HCT116 (cell line): Measurements from ENCODE around the gene VCAN. TPM values are rescaled to one million over a fixed set of nuclear protein-coding genes. Genes with fewer than 3 reads are reported as not detected.

Experiments used
- ATAC-seq: fragments of 200-7000 bp; cut with Tn5 transposase; 2 replicates; pipeline ENCODE4 v1.9.1; 2020; ENCODE audit warnings: mild to moderate bottlenecking, moderate library complexity
- BruUV-seq: library from RNA; stranded (reverse); fragments of 400-500 nt; replicated peaks from 2 replicates; lab custom pipeline; 2021; lab: Mats Ljungman, UMichigan
- CTCF ChIA-PET: fragments of 300-600 bp; sonication (Branson Sonifier 250); formaldehyde crosslinking; loops from one replicate; lab custom pipeline; 2021; ENCODE audit warnings: antibody characterized with exemption; lab: Charles Lee
- POLR2A ChIA-PET: fragments of 300-600, 350-600 bp; sonication (Branson Sonifier 250); formaldehyde crosslinking; loops from one replicate; lab custom pipeline; 2021; ENCODE audit warnings: antibody characterized with exemption; lab: Charles Lee
- RAD21 ChIA-PET, 2 experiments: fragments of 300-600 bp; sonication (Branson Sonifier 250); formaldehyde crosslinking; loops; one replicate each; lab custom pipeline; 2023; ENCODE audit warnings: low total read pairs in 2 of 2; ENCODE audit not compliant: uncharacterized antibody in 2 of 2, unreplicated experiment in 2 of 2, low non-redundant PET in 1 of 2; lab: Charles Lee
- DNase-seq: peaks from one replicate; pipeline ENCODE4 v3.0.0-alpha.2; 2010; ENCODE audit warnings: low read depth, low spot score
- H2AFZ ChIP-seq: fragments of 200-600 bp; shearing (Covaris generic), sonication (generic); 2 replicates; pipeline ENCODE4 v1.6.1; 2017; ENCODE audit warnings: low read depth, mixed run types, mixed read lengths, antibody characterized with exemption, low read length; ENCODE audit not compliant: poor library complexity, severe bottlenecking
- H3K27ac ChIP-seq: 2 replicates; pipeline ENCODE4 v1.5.1; 2012; ENCODE audit warnings: low read depth, low read length
- H3K27me3 ChIP-seq: fragments of 200-600 bp; sonication (generic); 2 replicates; pipeline ENCODE4 v1.6.1; 2016; ENCODE audit warnings: mixed run types, low read length, mixed read lengths; ENCODE audit not compliant: insufficient read depth
- H3K36me3 ChIP-seq, 2 experiments: fragments of 200-500 bp in 1 of 2; fragments of 200-600 bp in 1 of 2; sonication (Bioruptor generic) in 1 of 2; sonication (generic) in 1 of 2; 2 replicates each; pipeline versions ENCODE4 v1.5.1 to v1.6.1; 2014 to 2016; ENCODE audit warnings: low read length in 2 of 2, inconsistent platforms in 1 of 2, mixed read lengths in 1 of 2, mixed run types in 1 of 2; ENCODE audit not compliant: insufficient read depth in 2 of 2, control insufficient read depth in 1 of 2
- H3K4me1 ChIP-seq, 2 experiments: fragments of 200-600 bp in 1 of 2; sonication (generic) in 1 of 2; 2 replicates each; pipeline versions ENCODE4 v1.5.1 to v1.6.1; 2012 to 2017; ENCODE audit warnings: low read length in 2 of 2, inconsistent platforms in 1 of 2, mild to moderate bottlenecking in 1 of 2, mixed read lengths in 1 of 2, mixed run types in 1 of 2, moderate library complexity in 1 of 2; ENCODE audit not compliant: insufficient read depth in 2 of 2, control insufficient read depth in 1 of 2
- H3K4me2 ChIP-seq: fragments of 200-600 bp; sonication (generic); 2 replicates; pipeline ENCODE4 v1.6.1; 2017; ENCODE audit warnings: mixed run types, low read length, mixed read lengths
- H3K4me3 ChIP-seq, 2 experiments: fragments of 200-600 bp in 1 of 2; sonication (generic) in 1 of 2; replicated peaks in 1 of 2; 2 replicates each; pipeline ENCODE4 v1.5.1; 2011 to 2016; ENCODE audit warnings: low read length in 2 of 2, control low read depth in 1 of 2, low read depth in 1 of 2, mild to moderate bottlenecking in 1 of 2, mixed read lengths in 1 of 2, mixed run types in 1 of 2
- H3K79me2 ChIP-seq: fragments of 200-600 bp; sonication (generic); 2 replicates; pipeline ENCODE4 v1.6.1; 2017; ENCODE audit warnings: mild to moderate bottlenecking, mixed run types, low read length, moderate library complexity, mixed read lengths; ENCODE audit not compliant: insufficient read depth
- H3K9ac ChIP-seq: fragments of 200-600 bp; sonication (generic); 2 replicates; pipeline ENCODE4 v1.6.1; 2016; ENCODE audit warnings: low read length, mixed read lengths
- H3K9me2 ChIP-seq: fragments of 200-600 bp; sonication (generic), shearing (Covaris generic); 2 replicates; pipeline ENCODE4 v1.6.1; 2017; ENCODE audit warnings: mixed run types, mild to moderate bottlenecking, moderate library complexity; ENCODE audit not compliant: insufficient read depth
- H3K9me3 ChIP-seq, 2 experiments: fragments of 200-500 bp in 1 of 2; fragments of 200-600 bp in 1 of 2; sonication (Bioruptor generic) in 1 of 2; sonication (generic) in 1 of 2; 2 replicates each; pipeline ENCODE4 v1.6.1; 2014 to 2017; ENCODE audit warnings: low read length in 2 of 2, mixed read lengths in 2 of 2, inconsistent platforms in 1 of 2, low read depth in 1 of 2, mild to moderate bottlenecking in 1 of 2, mixed run types in 1 of 2, moderate library complexity in 1 of 2; ENCODE audit not compliant: control insufficient read depth in 1 of 2, insufficient read depth in 1 of 2
- H4K20me1 ChIP-seq: fragments of 200-600 bp; sonication (generic), shearing (Covaris generic); 2 replicates; pipeline ENCODE4 v1.6.1; 2017; ENCODE audit warnings: mixed run types, mild to moderate bottlenecking, moderate library complexity; ENCODE audit not compliant: insufficient read depth
- CEBPB ChIP-seq: IDR thresholded peaks from 2 replicates; pipeline ENCODE4 v1.6.1; 2012; ENCODE audit warnings: low read depth
- EGR1 ChIP-seq: IDR thresholded peaks from 2 replicates; pipeline ENCODE4 v1.6.1; 2012; ENCODE audit warnings: low read depth
- EZH2 ChIP-seq: fragments of 200-600 bp; sonication (generic); IDR thresholded peaks from 2 replicates; pipeline ENCODE4 v1.6.1; 2017; ENCODE audit warnings: antibody characterized with exemption, mixed run types
- FOSL1 ChIP-seq: IDR thresholded peaks from 2 replicates; pipeline ENCODE4 v1.6.1; 2012; ENCODE audit warnings: low read depth
- JUND ChIP-seq: IDR thresholded peaks from 2 replicates; pipeline ENCODE4 v1.6.1; 2012
- POLR2A ChIP-seq: IDR thresholded peaks from 2 replicates; pipeline ENCODE4 v1.7.0; 2011; ENCODE audit warnings: borderline replicate concordance; ENCODE audit not compliant: insufficient read depth, insufficient read length; ENCODE audit errors: extremely low read depth
- SIN3A ChIP-seq: IDR thresholded peaks from 2 replicates; pipeline ENCODE4 v1.6.1; 2012; ENCODE audit warnings: low read depth
- SRF ChIP-seq: IDR thresholded peaks from 2 replicates; pipeline ENCODE4 v1.6.1; 2012; ENCODE audit warnings: low read depth
- TCF7L2 ChIP-seq: IDR thresholded peaks from 2 replicates; pipeline ENCODE4 v1.7.0; 2011; ENCODE audit warnings: borderline replicate concordance, inconsistent platforms; ENCODE audit not compliant: insufficient read depth, insufficient read length; ENCODE audit errors: extremely low read depth
- ZFX ChIP-seq: fragments of 450-650 bp; IDR thresholded peaks from 2 replicates; pipeline ENCODE4 v1.6.1; 2017
- intact Hi-C: fragments of 100-400 bp; cut with micrococcal nuclease; formaldehyde crosslinking; loops from 2 replicates; pipeline ENCODE4 v1.10.0; 2022
- total RNA-seq: library from RNA; stranded (reverse); gene quantifications from one replicate; pipeline ENCODE4 v1.2.1, GENCODE V29; 2021; ENCODE audit not compliant: unreplicated experiment
- TF ChIP-seq, protein P1 (sequence below), 3 experiments: fragments of 200-600 bp in 1 of 3; sonication (generic) in 1 of 3; IDR thresholded peaks in 2 of 3; conservative IDR thresholded peaks in 1 of 3; 2 replicates each; pipeline ENCODE4 v1.5.1; 2012 to 2017; ENCODE audit warnings: low read depth in 2 of 3, low read length in 2 of 3, antibody characterized with exemption in 1 of 3, borderline replicate concordance in 1 of 3, control low read depth in 1 of 3, mild to moderate bottlenecking in 1 of 3, mixed read lengths in 1 of 3, mixed run types in 1 of 3, moderate library complexity in 1 of 3; ENCODE audit not compliant: insufficient read depth in 1 of 3
- TF ChIP-seq, protein P2 (sequence below): IDR thresholded peaks from 2 replicates; pipeline ENCODE4 v1.6.1; 2012
- TF ChIP-seq, protein P3 (sequence below): IDR thresholded peaks from 2 replicates; pipeline ENCODE4 v1.6.1; 2012; ENCODE audit warnings: low read depth
- TF ChIP-seq, protein P4 (sequence below): IDR thresholded peaks from 2 replicates; pipeline ENCODE4 v1.6.1; 2012

VCAN gene
- total RNA-seq, 1 experiment from 2014 or later, result 49.9 TPM

DNA sequence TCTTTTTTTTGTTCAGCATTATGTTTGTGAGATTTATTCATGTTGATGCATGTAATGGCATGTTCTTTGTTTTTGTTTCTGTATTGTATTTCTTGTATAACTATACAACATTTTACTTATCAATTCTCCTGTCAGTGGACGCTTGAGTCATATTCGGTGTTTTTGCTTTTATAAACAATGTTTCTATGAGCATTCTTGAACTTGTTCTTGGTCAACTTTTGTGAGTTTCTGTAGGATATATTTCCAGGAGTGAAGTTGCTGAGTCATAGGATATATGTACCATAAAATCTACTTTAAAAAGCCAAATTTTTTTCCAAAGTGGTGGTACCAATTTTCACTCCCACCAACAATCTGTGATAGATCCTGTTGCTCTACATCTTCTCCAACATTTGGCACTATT is 104.8 kb downstream of the VCAN start:
- TF ChIP-seq POLR2A (no peak), JUND (no peak), FOSL1 (no peak), EZH2 (no peak), EGR1 (no peak), SRF (no peak), TCF7L2 (no peak), ZFX (no peak), CEBPB (no peak), SIN3A (no peak)
- TF ChIP-seq, protein P1, sequence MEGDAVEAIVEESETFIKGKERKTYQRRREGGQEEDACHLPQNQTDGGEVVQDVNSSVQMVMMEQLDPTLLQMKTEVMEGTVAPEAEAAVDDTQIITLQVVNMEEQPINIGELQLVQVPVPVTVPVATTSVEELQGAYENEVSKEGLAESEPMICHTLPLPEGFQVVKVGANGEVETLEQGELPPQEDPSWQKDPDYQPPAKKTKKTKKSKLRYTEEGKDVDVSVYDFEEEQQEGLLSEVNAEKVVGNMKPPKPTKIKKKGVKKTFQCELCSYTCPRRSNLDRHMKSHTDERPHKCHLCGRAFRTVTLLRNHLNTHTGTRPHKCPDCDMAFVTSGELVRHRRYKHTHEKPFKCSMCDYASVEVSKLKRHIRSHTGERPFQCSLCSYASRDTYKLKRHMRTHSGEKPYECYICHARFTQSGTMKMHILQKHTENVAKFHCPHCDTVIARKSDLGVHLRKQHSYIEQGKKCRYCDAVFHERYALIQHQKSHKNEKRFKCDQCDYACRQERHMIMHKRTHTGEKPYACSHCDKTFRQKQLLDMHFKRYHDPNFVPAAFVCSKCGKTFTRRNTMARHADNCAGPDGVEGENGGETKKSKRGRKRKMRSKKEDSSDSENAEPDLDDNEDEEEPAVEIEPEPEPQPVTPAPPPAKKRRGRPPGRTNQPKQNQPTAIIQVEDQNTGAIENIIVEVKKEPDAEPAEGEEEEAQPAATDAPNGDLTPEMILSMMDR (IDR thresholded peaks at IDR 0.05 in 2 of 3, conservative IDR thresholded peaks at IDR 0.05 in 1 of 3; ENCODE audit: borderline replicate concordance in 1 of 3, insufficient read depth in 1 of 3, low read depth in 2 of 3, low read length in 2 of 3), result no peak
- TF ChIP-seq, protein P2, sequence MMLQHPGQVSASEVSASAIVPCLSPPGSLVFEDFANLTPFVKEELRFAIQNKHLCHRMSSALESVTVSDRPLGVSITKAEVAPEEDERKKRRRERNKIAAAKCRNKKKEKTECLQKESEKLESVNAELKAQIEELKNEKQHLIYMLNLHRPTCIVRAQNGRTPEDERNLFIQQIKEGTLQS, result no peak
- TF ChIP-seq, protein P3, sequence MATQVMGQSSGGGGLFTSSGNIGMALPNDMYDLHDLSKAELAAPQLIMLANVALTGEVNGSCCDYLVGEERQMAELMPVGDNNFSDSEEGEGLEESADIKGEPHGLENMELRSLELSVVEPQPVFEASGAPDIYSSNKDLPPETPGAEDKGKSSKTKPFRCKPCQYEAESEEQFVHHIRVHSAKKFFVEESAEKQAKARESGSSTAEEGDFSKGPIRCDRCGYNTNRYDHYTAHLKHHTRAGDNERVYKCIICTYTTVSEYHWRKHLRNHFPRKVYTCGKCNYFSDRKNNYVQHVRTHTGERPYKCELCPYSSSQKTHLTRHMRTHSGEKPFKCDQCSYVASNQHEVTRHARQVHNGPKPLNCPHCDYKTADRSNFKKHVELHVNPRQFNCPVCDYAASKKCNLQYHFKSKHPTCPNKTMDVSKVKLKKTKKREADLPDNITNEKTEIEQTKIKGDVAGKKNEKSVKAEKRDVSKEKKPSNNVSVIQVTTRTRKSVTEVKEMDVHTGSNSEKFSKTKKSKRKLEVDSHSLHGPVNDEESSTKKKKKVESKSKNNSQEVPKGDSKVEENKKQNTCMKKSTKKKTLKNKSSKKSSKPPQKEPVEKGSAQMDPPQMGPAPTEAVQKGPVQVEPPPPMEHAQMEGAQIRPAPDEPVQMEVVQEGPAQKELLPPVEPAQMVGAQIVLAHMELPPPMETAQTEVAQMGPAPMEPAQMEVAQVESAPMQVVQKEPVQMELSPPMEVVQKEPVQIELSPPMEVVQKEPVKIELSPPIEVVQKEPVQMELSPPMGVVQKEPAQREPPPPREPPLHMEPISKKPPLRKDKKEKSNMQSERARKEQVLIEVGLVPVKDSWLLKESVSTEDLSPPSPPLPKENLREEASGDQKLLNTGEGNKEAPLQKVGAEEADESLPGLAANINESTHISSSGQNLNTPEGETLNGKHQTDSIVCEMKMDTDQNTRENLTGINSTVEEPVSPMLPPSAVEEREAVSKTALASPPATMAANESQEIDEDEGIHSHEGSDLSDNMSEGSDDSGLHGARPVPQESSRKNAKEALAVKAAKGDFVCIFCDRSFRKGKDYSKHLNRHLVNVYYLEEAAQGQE, result no peak
- TF ChIP-seq, protein P4, sequence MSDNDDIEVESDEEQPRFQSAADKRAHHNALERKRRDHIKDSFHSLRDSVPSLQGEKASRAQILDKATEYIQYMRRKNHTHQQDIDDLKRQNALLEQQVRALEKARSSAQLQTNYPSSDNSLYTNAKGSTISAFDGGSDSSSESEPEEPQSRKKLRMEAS, result no peak
- Histone ChIP-seq H3K9ac (peak overlapping the region; percentile 7; the same call in 1 of the 2 replicates), H3K4me2 (peak overlapping the region; percentile 72), H3K9me2 (no peaks in the 10 kb centered on the region), H3K27ac (peak overlapping the region; percentile 62; the same call in 1 of the 2 replicates), H4K20me1 (no peaks in the 10 kb centered on the region), H2AFZ (peak overlapping the region; percentile 95), H3K79me2 (no peaks in the 10 kb centered on the region), H3K4me3 (peak overlapping the region in 1 of 2 experiments; percentile 10; a peak in 1 of 4 replicates), H3K9me3 (no peaks in the 10 kb centered on the region), H3K36me3 (peaks cover 0 to 4% of the 10 kb centered on the region in 2 experiments; a peak in 1 of 4 replicates), H3K27me3 (no peaks in the 10 kb centered on the region), H3K4me1 (peaks cover 22 to 30% of the 10 kb centered on the region in 2 experiments; a peak in 3 of 4 replicates)
- intact Hi-C loops, result no loop called here
- ChIA-PET CTCF (no interaction called here), POLR2A (no interaction called here), RAD21 (no interaction called here)
- DNase-seq (no peak), ATAC-seq (peak; percentile 20; the same call in 1 of the 2 replicates)
- BruUV-seq, result no TSS peak
